Ovary (tissue), 3 donors: ENCODE results near the gene LYRM1.

ENCODE experiments used
- EP300 ChIP-seq: sonication (generic); formaldehyde crosslinking; IDR thresholded peaks from one replicate; pipeline ENCODE4 v1.6.1; 2017; ENCODE audit warnings: antibody characterized with exemption
- POLR2A ChIP-seq: fragments of 450-650 bp; IDR thresholded peaks from one replicate; pipeline ENCODE4 v1.6.1; 2017; ENCODE audit warnings: antibody characterized with exemption, mild to moderate bottlenecking, moderate library complexity
- TF ChIP-seq, protein P1 (sequence below), 3 donors: fragments of 450-650 bp in 2 of 3; fragments of 200-600 bp in 1 of 3; IDR thresholded peaks; one replicate each; pipeline versions ENCODE4 v1.5.1 to v1.8.0; 2016 to 2022; ENCODE audit warnings: antibody characterized with exemption in 3 of 3, mild to moderate bottlenecking in 1 of 3
- donor health status: DM: no; HTN: no; CAD: no.

DNA sequence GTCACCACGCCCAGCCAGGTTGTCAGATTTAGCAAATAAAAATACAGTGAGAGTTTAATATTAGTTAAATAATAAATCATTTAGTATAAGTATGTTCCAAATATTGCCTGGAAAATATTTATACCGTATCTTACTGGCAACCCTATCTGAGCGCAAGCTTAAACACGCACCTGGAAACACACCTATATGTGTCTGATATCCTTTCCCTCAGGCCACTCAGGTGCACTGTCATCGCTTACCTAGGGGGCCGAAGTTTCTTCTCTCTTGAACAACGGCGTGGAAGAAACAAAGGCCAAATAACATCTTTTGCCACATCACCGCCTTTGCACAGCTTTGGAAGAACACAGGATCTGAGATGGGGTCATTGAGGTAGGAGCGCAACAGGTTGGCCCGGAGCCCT lies 54.0 kb downstream of the LYRM1 start:
- TF ChIP-seq, protein P1, sequence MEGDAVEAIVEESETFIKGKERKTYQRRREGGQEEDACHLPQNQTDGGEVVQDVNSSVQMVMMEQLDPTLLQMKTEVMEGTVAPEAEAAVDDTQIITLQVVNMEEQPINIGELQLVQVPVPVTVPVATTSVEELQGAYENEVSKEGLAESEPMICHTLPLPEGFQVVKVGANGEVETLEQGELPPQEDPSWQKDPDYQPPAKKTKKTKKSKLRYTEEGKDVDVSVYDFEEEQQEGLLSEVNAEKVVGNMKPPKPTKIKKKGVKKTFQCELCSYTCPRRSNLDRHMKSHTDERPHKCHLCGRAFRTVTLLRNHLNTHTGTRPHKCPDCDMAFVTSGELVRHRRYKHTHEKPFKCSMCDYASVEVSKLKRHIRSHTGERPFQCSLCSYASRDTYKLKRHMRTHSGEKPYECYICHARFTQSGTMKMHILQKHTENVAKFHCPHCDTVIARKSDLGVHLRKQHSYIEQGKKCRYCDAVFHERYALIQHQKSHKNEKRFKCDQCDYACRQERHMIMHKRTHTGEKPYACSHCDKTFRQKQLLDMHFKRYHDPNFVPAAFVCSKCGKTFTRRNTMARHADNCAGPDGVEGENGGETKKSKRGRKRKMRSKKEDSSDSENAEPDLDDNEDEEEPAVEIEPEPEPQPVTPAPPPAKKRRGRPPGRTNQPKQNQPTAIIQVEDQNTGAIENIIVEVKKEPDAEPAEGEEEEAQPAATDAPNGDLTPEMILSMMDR (IDR thresholded peaks at IDR 0.05), result no peak
- TF ChIP-seq POLR2A (no peak), EP300 (no peak)
